Cortex of kidney (tissue), 1 donor: ENCODE data around the gene C21orf91.
A peak's percentile ranks its signal among the peaks of the same experiment; 100 is the strongest.

Experiments
- DNase-seq: peaks from one replicate; lab custom pipeline; 2025; lab: John Stamatoyannopoulos, UW

C21orf91 gene

GRCh38 chr21:17819114-17819876, at the start of gene C21orf91:
C21orf91 (minus strand) TSS chr21:17819356; CDS start chr21:17818318, 1,038 bp downstream.
- peak; percentile 93 for DNase-seq

GRCh38 chr21:17866590-17866989, 47.4 kb upstream of the C21orf91 start:
- no peak for DNase-seq

GRCh38 chr21:17859661-17860060, 40.5 kb upstream of the C21orf91 start:
- no peak for DNase-seq

- no peak for DNase-seq
These were observed 39.6 kb upstream of the C21orf91 start for GRCh38 chr21:17858747-17859146.

GRCh38 chr21:17854745-17855144, 35.6 kb upstream of the C21orf91 start:
- DNase-seq: no peak

GRCh38 chr21:17853393-17854275, 34.5 kb upstream of the C21orf91 start:
- DNase-seq: no peak

GRCh38 chr21:17848228-17848627, 29.1 kb upstream of the C21orf91 start:
- DNase-seq: no peak

- no peak for DNase-seq
These were observed 21.9 kb upstream of the C21orf91 start for GRCh38 chr21:17841103-17841502.

- DNase-seq: no peak
These were observed 15.6 kb upstream of the C21orf91 start for GRCh38 chr21:17834639-17835354.

- DNase-seq: no peak
These were observed 10.3 kb upstream of the C21orf91 start for GRCh38 chr21:17829472-17829871.

GRCh38 chr21:17828223-17828622, 9.1 kb upstream of the C21orf91 start:
- DNase-seq: no peak

- no peak for DNase-seq
These were observed 4.7 kb upstream of the C21orf91 start for GRCh38 chr21:17823846-17824245.

- no peak for DNase-seq
These were observed 2.0 kb upstream of the C21orf91 start for GRCh38 chr21:17821121-17821520.

- DNase-seq: no peak
These were observed 697 bp upstream of the C21orf91 start for GRCh38 chr21:17819877-17820229.

- DNase-seq: no peak
These were observed 706 bp downstream of the C21orf91 start for GRCh38 chr21:17818186-17819113.

- no peak for DNase-seq
These were observed 5.8 kb downstream of the C21orf91 start for GRCh38 chr21:17813353-17813752.

- no peak for DNase-seq
These were observed 13.2 kb downstream of the C21orf91 start for GRCh38 chr21:17805966-17806365.

GRCh38 chr21:17803536-17803935, 15.6 kb downstream of the C21orf91 start:
- DNase-seq: no peak

GRCh38 chr21:17802572-17802971, 16.6 kb downstream of the C21orf91 start:
- DNase-seq: no peak

- DNase-seq: no peak
These were observed 19.6 kb downstream of the C21orf91 start for GRCh38 chr21:17799414-17800164.

GRCh38 chr21:17798796-17799195, 20.4 kb downstream of the C21orf91 start:
- DNase-seq: no peak
